Ovary (tissue), 3 donors: ENCODE data around the gene OTULINL.

Source experiments
- CTCF ChIP-seq, 3 donors: fragments of 450-650 bp in 2 of 3; fragments of 200-600 bp in 1 of 3; IDR thresholded peaks; one replicate each; pipeline versions ENCODE4 v1.5.1 to v1.8.0; 2016 to 2022; ENCODE audit warnings: antibody characterized with exemption in 3 of 3, mild to moderate bottlenecking in 1 of 3
- EP300 ChIP-seq: sonication (generic); formaldehyde crosslinking; IDR thresholded peaks from one replicate; pipeline ENCODE4 v1.6.1; 2017; ENCODE audit warnings: antibody characterized with exemption
- POLR2A ChIP-seq: fragments of 450-650 bp; IDR thresholded peaks from one replicate; pipeline ENCODE4 v1.6.1; 2017; ENCODE audit warnings: antibody characterized with exemption, mild to moderate bottlenecking, moderate library complexity
- donor health status: DM: no; HTN: no; CAD: no.

GRCh38 chr5:14572836-14573235, 8.8 kb upstream of the OTULINL start:
- no peak for TF ChIP-seq CTCF (IDR thresholded peaks at IDR 0.05)
- TF ChIP-seq EP300 = no peak
- TF ChIP-seq POLR2A = no peak
